Effector memory CD4-positive, alpha-beta T cell (primary cell): Measurements from ENCODE around the gene ZNF157.
"Not testable (repeated sequence)": the region's sequence is repeated elsewhere in the genome, so short reads cannot be mapped to it uniquely, and the experiment has no call there.

ENCODE experiments used
- DNase-seq, 3 donors: peaks; one replicate each; pipeline ENCODE4 v3.0.0-alpha.2; 2020
- H3K27ac ChIP-seq: 2 replicates; pipeline ENCODE4 v1.7.0; 2013; ENCODE audit warnings: mild to moderate bottlenecking, low read length, moderate library complexity; ENCODE audit not compliant: insufficient read depth, poor library complexity, severe bottlenecking
- H3K27me3 ChIP-seq: replicated peaks from 2 replicates; pipeline ENCODE4 v1.7.0; 2013; ENCODE audit warnings: mild to moderate bottlenecking, low read length; ENCODE audit not compliant: insufficient read depth, control insufficient read depth, poor library complexity, severe bottlenecking
- H3K36me3 ChIP-seq: 2 replicates; pipeline ENCODE4 v1.7.0; 2013; ENCODE audit warnings: mild to moderate bottlenecking, low read length, moderate library complexity; ENCODE audit not compliant: control insufficient read depth, insufficient read depth
- H3K4me1 ChIP-seq: 2 replicates; pipeline ENCODE4 v1.7.0; 2013; ENCODE audit warnings: low read length, mild to moderate bottlenecking; ENCODE audit not compliant: control insufficient read depth, insufficient read depth, poor library complexity, severe bottlenecking
- H3K4me3 ChIP-seq: 2 replicates; pipeline ENCODE4 v1.7.0; 2013; ENCODE audit warnings: low read length, low read depth, mild to moderate bottlenecking; ENCODE audit not compliant: insufficient read depth, poor library complexity, severe bottlenecking
- H3K9me3 ChIP-seq: 2 replicates; pipeline ENCODE4 v1.7.0; 2013; ENCODE audit warnings: mild to moderate bottlenecking, low read length, moderate library complexity; ENCODE audit not compliant: control insufficient read depth
- total RNA-seq, 3 donors: gene quantifications; one replicate each; lab custom pipeline; 2026; lab: John Stamatoyannopoulos, UW

Gene ZNF157
- 0.61 to 1.4 (median 0.97) reads per million in 3 donors for total RNA-seq

GRCh38 chrX:47370278-47370677 is at the start of gene ZNF157:
Gene ZNF157 (plus strand): TSS chrX:47370578. CDS start chrX:47370669, 91 bp downstream.
- Histone ChIP-seq H3K27ac (no peak within 1 kb of the TSS), H3K27me3 (no peaks in the 10 kb centered on the region)

GRCh38 chrX:47321386-47321785 is 49.0 kb upstream of the ZNF157 start:
- Histone ChIP-seq H3K4me1 (no peaks in the 10 kb centered on the region), H3K9me3 (no peaks in the 10 kb centered on the region), H3K27ac (no peak overlapping the region), H3K4me3 (no peak overlapping the region), H3K27me3 (no peaks in the 10 kb centered on the region), H3K36me3 (no peaks in the 10 kb centered on the region)
- DNase-seq, result no peak

More at GRCh38 chrX:47370278-47370677, at the start of gene ZNF157:
- DNase-seq, result no peak
- H3K36me3 ChIP-seq, result no peaks in the 10 kb centered on the region
- no peaks in the 10 kb centered on the region for H3K9me3 ChIP-seq
- no peak within 1 kb of the TSS for H3K4me3 ChIP-seq
- H3K4me1 ChIP-seq, result no peaks in the 10 kb centered on the region

GRCh38 chrX:47321823-47322371 is 48.5 kb upstream of the ZNF157 start:
- Histone ChIP-seq H3K9me3 (no peaks in the 10 kb centered on the region), H3K36me3 (no peaks in the 10 kb centered on the region), H3K4me3 (no peak overlapping the region), H3K27ac (no peak overlapping the region), H3K4me1 (no peaks in the 10 kb centered on the region), H3K27me3 (no peaks in the 10 kb centered on the region)
- DNase-seq, result no peak

GRCh38 chrX:47327902-47328301 is 42.5 kb upstream of the ZNF157 start:
- Histone ChIP-seq H3K9me3 (no peaks in the 10 kb centered on the region), H3K4me3 (no peak overlapping the region), H3K27ac (no peak overlapping the region), H3K4me1 (no peaks in the 10 kb centered on the region), H3K36me3 (no peaks in the 10 kb centered on the region), H3K27me3 (no peaks in the 10 kb centered on the region)
- DNase-seq, result no peak

- not testable (repeated sequence) for H3K4me1 ChIP-seq, H3K27ac ChIP-seq, DNase-seq, H3K27me3 ChIP-seq, H3K4me3 ChIP-seq, H3K36me3 ChIP-seq, H3K9me3 ChIP-seq
Observed at GRCh38 chrX:47332729-47333128, 37.6 kb upstream of the ZNF157 start.

GRCh38 chrX:47351706-47352105 is 18.7 kb upstream of the ZNF157 start:
- no peaks in the 10 kb centered on the region for H3K9me3 ChIP-seq
- H3K36me3 ChIP-seq, result no peaks in the 10 kb centered on the region
- H3K4me3 ChIP-seq, result no peak overlapping the region
- no peak overlapping the region for H3K27ac ChIP-seq
- no peak for DNase-seq
- no peaks in the 10 kb centered on the region for H3K27me3 ChIP-seq
- H3K4me1 ChIP-seq, result no peaks in the 10 kb centered on the region

GRCh38 chrX:47358387-47359065 is 11.9 kb upstream of the ZNF157 start:
- H3K4me3 ChIP-seq, result peak overlapping the region; percentile 17

GRCh38 chrX:47360423-47361179 is 9.8 kb upstream of the ZNF157 start:
- Histone ChIP-seq H3K36me3 (no peaks in the 10 kb centered on the region), H3K4me3 (no peak overlapping the region), H3K9me3 (no peaks in the 10 kb centered on the region), H3K27me3 (no peaks in the 10 kb centered on the region), H3K27ac (no peak overlapping the region), H3K4me1 (peaks cover 4% of the 10 kb centered on the region)
- DNase-seq, result no peak

More at GRCh38 chrX:47358387-47359065, 11.9 kb upstream of the ZNF157 start:
- H3K27me3 ChIP-seq, result no peaks in the 10 kb centered on the region
- H3K4me1 ChIP-seq, result peaks cover 4% of the 10 kb centered on the region
- H3K9me3 ChIP-seq, result no peaks in the 10 kb centered on the region
- peak overlapping the region; percentile 18 for H3K27ac ChIP-seq
- peak in 1 of 3 donors; percentile 3 for DNase-seq
- no peaks in the 10 kb centered on the region for H3K36me3 ChIP-seq

- DNase-seq, result peak in 1 of 3 donors; percentile 16
- Histone ChIP-seq H3K4me3 (no peak overlapping the region), H3K36me3 (no peaks in the 10 kb centered on the region), H3K27me3 (no peaks in the 10 kb centered on the region), H3K9me3 (no peaks in the 10 kb centered on the region), H3K4me1 (peaks cover 4% of the 10 kb centered on the region), H3K27ac (no peak overlapping the region)
Observed at GRCh38 chrX:47361538-47362511, 8.6 kb upstream of the ZNF157 start.
